ENCODE measurements around the gene NPC1L1. TPM values are rescaled to one million over a fixed set of nuclear protein-coding genes. Genes with fewer than 3 reads are reported as not detected.

NPC1L1 gene
- polyA plus RNA-seq, 1 donor from 2014 or later, result not detected

DNA sequence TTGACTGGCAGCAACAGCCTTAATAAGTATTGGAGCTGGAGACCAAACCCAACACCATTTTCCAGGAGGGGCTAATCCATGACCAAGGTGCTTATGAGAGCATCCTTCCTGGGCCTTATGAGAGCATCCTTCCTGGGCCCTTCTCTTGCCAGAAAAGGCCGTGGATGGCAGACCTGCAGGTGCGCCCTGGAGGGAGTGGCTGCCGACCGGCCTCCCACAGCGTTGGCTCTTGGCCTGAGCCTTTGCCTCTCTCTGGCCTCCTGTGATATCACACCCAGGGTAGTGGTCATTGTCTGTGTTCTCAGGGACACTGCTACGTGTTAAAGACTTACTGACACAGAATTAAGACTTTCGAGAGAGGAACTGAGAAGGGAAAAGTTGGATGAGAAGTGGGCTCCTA lies 28.4 kb downstream of the NPC1L1 start:
- H4K20me1 ChIP-seq (ENCODE audit: insufficient read depth), result no peaks in the 10 kb centered on the region
- no peak overlapping the region for H3K27ac ChIP-seq (ENCODE audit: low read length)
- H3K79me2 ChIP-seq (replicated peaks; ENCODE audit: insufficient read depth, low read length), result no peaks in the 10 kb centered on the region
- no peaks in the 10 kb centered on the region for H3F3A ChIP-seq (ENCODE audit: insufficient read depth, low read length, poor library complexity, severe bottlenecking)
- H3K4me2 ChIP-seq (ENCODE audit: low read length), result no peak overlapping the region
- no peaks in the 10 kb centered on the region for H3K9me2 ChIP-seq (ENCODE audit: insufficient read depth, low read length)
- no peak overlapping the region for H3K9ac ChIP-seq (ENCODE audit: low read length)
- TF ChIP-seq POLR2AphosphoS5 (IDR thresholded peaks at IDR 0.05), result no peak
- no peak for TF ChIP-seq EP300 (conservative IDR thresholded peaks at IDR 0.05; ENCODE audit: poor library complexity, severe bottlenecking)
- TF ChIP-seq MXI1 (conservative IDR thresholded peaks at IDR 0.05; ENCODE audit: poor library complexity, severe bottlenecking), result no peak
- TF ChIP-seq, protein P1, sequence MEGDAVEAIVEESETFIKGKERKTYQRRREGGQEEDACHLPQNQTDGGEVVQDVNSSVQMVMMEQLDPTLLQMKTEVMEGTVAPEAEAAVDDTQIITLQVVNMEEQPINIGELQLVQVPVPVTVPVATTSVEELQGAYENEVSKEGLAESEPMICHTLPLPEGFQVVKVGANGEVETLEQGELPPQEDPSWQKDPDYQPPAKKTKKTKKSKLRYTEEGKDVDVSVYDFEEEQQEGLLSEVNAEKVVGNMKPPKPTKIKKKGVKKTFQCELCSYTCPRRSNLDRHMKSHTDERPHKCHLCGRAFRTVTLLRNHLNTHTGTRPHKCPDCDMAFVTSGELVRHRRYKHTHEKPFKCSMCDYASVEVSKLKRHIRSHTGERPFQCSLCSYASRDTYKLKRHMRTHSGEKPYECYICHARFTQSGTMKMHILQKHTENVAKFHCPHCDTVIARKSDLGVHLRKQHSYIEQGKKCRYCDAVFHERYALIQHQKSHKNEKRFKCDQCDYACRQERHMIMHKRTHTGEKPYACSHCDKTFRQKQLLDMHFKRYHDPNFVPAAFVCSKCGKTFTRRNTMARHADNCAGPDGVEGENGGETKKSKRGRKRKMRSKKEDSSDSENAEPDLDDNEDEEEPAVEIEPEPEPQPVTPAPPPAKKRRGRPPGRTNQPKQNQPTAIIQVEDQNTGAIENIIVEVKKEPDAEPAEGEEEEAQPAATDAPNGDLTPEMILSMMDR (IDR thresholded peaks at IDR 0.05; ENCODE audit: poor library complexity, severe bottlenecking), result no peak
- TF ChIP-seq, protein P2, sequence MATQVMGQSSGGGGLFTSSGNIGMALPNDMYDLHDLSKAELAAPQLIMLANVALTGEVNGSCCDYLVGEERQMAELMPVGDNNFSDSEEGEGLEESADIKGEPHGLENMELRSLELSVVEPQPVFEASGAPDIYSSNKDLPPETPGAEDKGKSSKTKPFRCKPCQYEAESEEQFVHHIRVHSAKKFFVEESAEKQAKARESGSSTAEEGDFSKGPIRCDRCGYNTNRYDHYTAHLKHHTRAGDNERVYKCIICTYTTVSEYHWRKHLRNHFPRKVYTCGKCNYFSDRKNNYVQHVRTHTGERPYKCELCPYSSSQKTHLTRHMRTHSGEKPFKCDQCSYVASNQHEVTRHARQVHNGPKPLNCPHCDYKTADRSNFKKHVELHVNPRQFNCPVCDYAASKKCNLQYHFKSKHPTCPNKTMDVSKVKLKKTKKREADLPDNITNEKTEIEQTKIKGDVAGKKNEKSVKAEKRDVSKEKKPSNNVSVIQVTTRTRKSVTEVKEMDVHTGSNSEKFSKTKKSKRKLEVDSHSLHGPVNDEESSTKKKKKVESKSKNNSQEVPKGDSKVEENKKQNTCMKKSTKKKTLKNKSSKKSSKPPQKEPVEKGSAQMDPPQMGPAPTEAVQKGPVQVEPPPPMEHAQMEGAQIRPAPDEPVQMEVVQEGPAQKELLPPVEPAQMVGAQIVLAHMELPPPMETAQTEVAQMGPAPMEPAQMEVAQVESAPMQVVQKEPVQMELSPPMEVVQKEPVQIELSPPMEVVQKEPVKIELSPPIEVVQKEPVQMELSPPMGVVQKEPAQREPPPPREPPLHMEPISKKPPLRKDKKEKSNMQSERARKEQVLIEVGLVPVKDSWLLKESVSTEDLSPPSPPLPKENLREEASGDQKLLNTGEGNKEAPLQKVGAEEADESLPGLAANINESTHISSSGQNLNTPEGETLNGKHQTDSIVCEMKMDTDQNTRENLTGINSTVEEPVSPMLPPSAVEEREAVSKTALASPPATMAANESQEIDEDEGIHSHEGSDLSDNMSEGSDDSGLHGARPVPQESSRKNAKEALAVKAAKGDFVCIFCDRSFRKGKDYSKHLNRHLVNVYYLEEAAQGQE (IDR thresholded peaks at IDR 0.05; ENCODE audit: borderline replicate concordance), result no peak
- TF ChIP-seq SMC3 (conservative IDR thresholded peaks at IDR 0.05; ENCODE audit: poor library complexity), result no peak
- no peak for TF ChIP-seq RAD21 (conservative IDR thresholded peaks at IDR 0.05)
- no peak for TF ChIP-seq TAF1 (IDR thresholded peaks at IDR 0.05; ENCODE audit: low read depth)
- TF ChIP-seq EZH2 (IDR thresholded peaks at IDR 0.05; ENCODE audit: borderline replicate concordance, insufficient read depth, low read length, poor library complexity, severe bottlenecking), result no peak
- no peak overlapping the region for H2AFZ ChIP-seq (ENCODE audit: low read depth, low read length)
- H3K36me3 ChIP-seq (ENCODE audit: insufficient read depth, low read length), result no peaks in the 10 kb centered on the region
- H3K9me3 ChIP-seq (ENCODE audit: low read length), result no peaks in the 10 kb centered on the region
- no peaks in the 10 kb centered on the region for H3K27me3 ChIP-seq (ENCODE audit: insufficient read depth, low read depth, low read length)
- H3K4me3 ChIP-seq (ENCODE audit: low read length), result no peak overlapping the region

DNA sequence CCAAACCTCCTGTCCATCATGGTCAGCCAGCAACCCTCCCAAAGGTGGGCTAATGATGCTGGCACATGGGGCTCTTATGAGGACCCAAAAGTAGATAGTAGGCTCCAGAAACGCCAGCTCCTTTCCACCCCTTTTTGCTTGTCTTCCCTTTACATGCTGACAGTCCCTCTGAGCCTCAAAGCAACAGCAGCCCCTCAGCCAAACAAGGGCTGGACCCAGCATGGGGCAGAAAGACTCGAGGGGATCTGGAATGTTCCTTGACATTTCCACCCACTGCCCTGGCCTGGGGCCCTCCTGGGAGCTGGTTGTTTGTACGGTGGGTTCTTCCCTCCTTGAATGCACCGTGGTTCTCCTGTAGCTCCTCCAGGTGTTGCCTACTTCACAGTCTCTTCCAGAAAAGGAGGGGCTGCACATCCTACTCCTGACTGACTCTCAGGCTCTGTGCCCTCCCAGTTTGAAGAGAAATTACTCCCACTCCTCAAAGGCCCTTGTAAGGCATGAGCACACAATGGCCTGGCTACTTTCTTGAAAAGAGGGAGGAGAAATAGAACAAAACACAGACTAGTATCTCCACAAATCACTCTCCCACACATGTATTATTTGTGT lies 29.2 kb downstream of the NPC1L1 start:
- no peaks in the 10 kb centered on the region for H3K27me3 ChIP-seq (ENCODE audit: insufficient read depth, low read depth, low read length)
- H3K79me2 ChIP-seq (replicated peaks; ENCODE audit: insufficient read depth, low read length), result no peaks in the 10 kb centered on the region
- H4K20me1 ChIP-seq (ENCODE audit: insufficient read depth), result no peaks in the 10 kb centered on the region
- TF ChIP-seq EP300 (conservative IDR thresholded peaks at IDR 0.05; ENCODE audit: poor library complexity, severe bottlenecking) (no peak), POLR2AphosphoS5 (IDR thresholded peaks at IDR 0.05) (no peak), SMC3 (conservative IDR thresholded peaks at IDR 0.05; ENCODE audit: poor library complexity) (no peak), TAF1 (IDR thresholded peaks at IDR 0.05; ENCODE audit: low read depth) (no peak), MXI1 (conservative IDR thresholded peaks at IDR 0.05; ENCODE audit: poor library complexity, severe bottlenecking) (no peak), RAD21 (conservative IDR thresholded peaks at IDR 0.05) (no peak), EZH2 (IDR thresholded peaks at IDR 0.05; ENCODE audit: borderline replicate concordance, insufficient read depth, low read length, poor library complexity, severe bottlenecking) (no peak)
- TF ChIP-seq, protein P1 (IDR thresholded peaks at IDR 0.05; ENCODE audit: poor library complexity, severe bottlenecking), result no peak
- TF ChIP-seq, protein P2 (IDR thresholded peaks at IDR 0.05; ENCODE audit: borderline replicate concordance), result no peak
- H3K9ac ChIP-seq (ENCODE audit: low read length), result no peak overlapping the region
- H2AFZ ChIP-seq (ENCODE audit: low read depth, low read length), result no peak overlapping the region
- H3F3A ChIP-seq (ENCODE audit: insufficient read depth, low read length, poor library complexity, severe bottlenecking), result no peaks in the 10 kb centered on the region
- H3K27ac ChIP-seq (ENCODE audit: low read length), result no peak overlapping the region
- no peaks in the 10 kb centered on the region for H3K9me3 ChIP-seq (ENCODE audit: low read length)
- no peaks in the 10 kb centered on the region for H3K9me2 ChIP-seq (ENCODE audit: insufficient read depth, low read length)
- H3K36me3 ChIP-seq (ENCODE audit: insufficient read depth, low read length), result no peaks in the 10 kb centered on the region
- no peak overlapping the region for H3K4me3 ChIP-seq (ENCODE audit: low read length)
- no peak overlapping the region for H3K4me2 ChIP-seq (ENCODE audit: low read length)

Data from neural cell (in vitro differentiated cells).